Aorta (tissue), 5 donors: ENCODE measurements around the gene TGOLN2. TPM values are rescaled to one million over a fixed set of nuclear protein-coding genes. Genes with fewer than 3 reads are reported as not detected.
A peak's percentile ranks its signal among the peaks of the same experiment; 100 is the strongest.

ENCODE experiments used
- ATAC-seq: fragments of 200-7000 bp; cut with Tn5 transposase; one replicate; pipeline ENCODE4 v1.9.1; 2022; ENCODE audit warnings: moderate library complexity; ENCODE audit not compliant: low FRiP score
- DNase-seq, 2 donors: peaks; one replicate each; pipeline ENCODE4 v3.0.0-alpha.2; 2020
- H3K27ac ChIP-seq, 2 donors: one replicate each; pipeline ENCODE4 v1.5.1; 2013; ENCODE audit warnings: low read length in 2 of 2, mild to moderate bottlenecking in 2 of 2, moderate library complexity in 2 of 2, control low read depth in 1 of 2, inconsistent platforms in 1 of 2, low read depth in 1 of 2
- H3K27me3 ChIP-seq, 2 donors: one replicate each; pipeline ENCODE4 v1.6.1; 2013; ENCODE audit warnings: control low read depth in 1 of 2, low read length in 1 of 2, mild to moderate bottlenecking in 1 of 2, moderate library complexity in 1 of 2; ENCODE audit not compliant: insufficient read depth in 2 of 2, control insufficient read depth in 1 of 2
- H3K36me3 ChIP-seq, 2 donors: one replicate each; pipeline ENCODE4 v1.6.1; 2013; ENCODE audit warnings: control low read depth in 1 of 2, low read length in 1 of 2, mild to moderate bottlenecking in 1 of 2; ENCODE audit not compliant: insufficient read depth in 2 of 2, control insufficient read depth in 1 of 2
- H3K4me1 ChIP-seq, 2 donors: one replicate each; pipeline ENCODE4 v1.6.1; 2013; ENCODE audit warnings: low read length in 2 of 2, control low read depth in 1 of 2, mild to moderate bottlenecking in 1 of 2, moderate library complexity in 1 of 2; ENCODE audit not compliant: insufficient read depth in 2 of 2, control insufficient read depth in 1 of 2
- H3K4me3 ChIP-seq, 2 donors: one replicate each; pipeline ENCODE4 v1.5.1; 2013; ENCODE audit warnings: low read length in 2 of 2, control low read depth in 1 of 2, mild to moderate bottlenecking in 1 of 2
- H3K9me3 ChIP-seq: one replicate; pipeline ENCODE4 v1.6.1; 2013; ENCODE audit warnings: mild to moderate bottlenecking, low read length; ENCODE audit not compliant: control insufficient read depth
- WGBS, 2 donors: extraction: QIAGEN DNeasy Blood & Tissue Kit; methylation state at CpG; one replicate each; pipeline ENCODE4 v1.1.7; 2013; 5-methylcytosine and 5-hydroxymethylcytosine counted together
- intact Hi-C, 2 donors: fragments of 100-400 bp; cut with DNase I; formaldehyde crosslinking; loops; one replicate each; pipeline versions ENCODE4 v1.14.2 to v1.15.0; 2022
- polyA plus RNA-seq, 2 donors: library from polyadenylated mRNA; stranded (reverse); fragments of 200-250 nt; gene quantifications; one replicate each; pipeline ENCODE4 v1.2.3, GENCODE V29; 2013
- total RNA-seq, 2 donors: library from RNA; stranded (reverse); fragmentation: NEBNext Ultra II Directional; extraction: Animal tissue kit (Norgen Biotek cat#: 25700); gene quantifications; one replicate each; pipeline ENCODE4 v1.2.1, GENCODE V29; 2021
- donor health status: healthy with polysubstance abuse.
- donor health status: Bipolar disorder and iron deficiency.
- donor health status: DM: no; HTN: no; CAD: no.
- donor health status: DM: no; HTN: no; CAD: no.
- donor health status: DM: yes; HTN: yes; CAD: no.

TGOLN2 gene
- total and polyA plus RNA-seq, 4 donors, result 37.1 to 123 (median 87.2) TPM

GRCh38 chr2:85357736-85358135 lies 29.9 kb upstream of the TGOLN2 start:
- Histone ChIP-seq H3K9me3 (no peaks in the 10 kb centered on the region), H3K27ac (no peak overlapping the region), H3K4me1 (peaks cover 0 to 2% of the 10 kb centered on the region in 2 donors), H3K36me3 (no peaks in the 10 kb centered on the region), H3K4me3 (no peak overlapping the region), H3K27me3 (no peaks in the 10 kb centered on the region)
- intact Hi-C loops, result no loop called here
- 83 to 87% methylated on average over 3 of the region's 3 CpGs for WGBS, 2 donors
- ATAC-seq, result no peak
- no peak for DNase-seq

GRCh38 chr2:85356186-85356585 lies 28.4 kb upstream of the TGOLN2 start:
- Histone ChIP-seq H3K27ac (no peak overlapping the region), H3K4me3 (no peak overlapping the region), H3K9me3 (no peaks in the 10 kb centered on the region), H3K36me3 (no peaks in the 10 kb centered on the region), H3K27me3 (no peaks in the 10 kb centered on the region), H3K4me1 (peaks cover 0 to 2% of the 10 kb centered on the region in 2 donors)
- no peak for DNase-seq
- 83 to 85% methylated on average over 2 of the region's 2 CpGs for WGBS, 2 donors
- ATAC-seq, result no peak
- intact Hi-C loops, result no loop called here

GRCh38 chr2:85355521-85355920 lies 27.7 kb upstream of the TGOLN2 start:
- Histone ChIP-seq H3K9me3 (no peaks in the 10 kb centered on the region), H3K27me3 (no peaks in the 10 kb centered on the region), H3K4me1 (peaks cover 0 to 2% of the 10 kb centered on the region in 2 donors), H3K36me3 (no peaks in the 10 kb centered on the region), H3K27ac (no peak overlapping the region), H3K4me3 (peak overlapping the region in 1 of 2 donors; percentile 53)
- intact Hi-C loops, result loop anchor here in 1 of 2 donors (2.0 kb wide), 1 partner anchor 27 kb away; no protein-coding TSS in a partner anchor
- ATAC-seq (no peak), DNase-seq (no peak)
- WGBS, 2 donors, result 71 to 72% methylated on average over 3 of the region's 3 CpGs

- intact Hi-C loops, result loop anchor here in 1 of 2 donors (2.0 kb wide), 1 partner anchor 26 kb away; no protein-coding TSS in a partner anchor
- Histone ChIP-seq H3K9me3 (no peaks in the 10 kb centered on the region), H3K27me3 (no peaks in the 10 kb centered on the region), H3K4me3 (peak overlapping the region; percentile 53 to 55), H3K4me1 (peaks cover 0 to 2% of the 10 kb centered on the region in 2 donors), H3K27ac (peak overlapping the region in 1 of 2 donors; percentile 0), H3K36me3 (no peaks in the 10 kb centered on the region)
- ATAC-seq (no peak), DNase-seq (no peak)
- 7 to 8% methylated on average over 10 of the region's 10 CpGs for WGBS, 2 donors
Measured at GRCh38 chr2:85355073-85355410, 27.3 kb upstream of the TGOLN2 start.

- DNase-seq (peak; percentile 97 to 98), ATAC-seq (peak; percentile 99)
- H3K4me3 ChIP-seq, result peak within 1 kb of the TSS; percentile 66 to 75
- H3K27ac ChIP-seq, result peak within 1 kb of the TSS in 1 of 2 donors; percentile 9
- H3K36me3 ChIP-seq, result no peaks in the 10 kb centered on the region
- intact Hi-C loops, result loop anchor here in 1 of 2 donors (2.0 kb wide), 1 partner anchor 26 kb away; no protein-coding TSS in a partner anchor
- WGBS, 2 donors, result 0% methylated on average over 42 of the region's 42 CpGs
- H3K27me3 ChIP-seq, result no peaks in the 10 kb centered on the region
- H3K9me3 ChIP-seq, result no peaks in the 10 kb centered on the region
- H3K4me1 ChIP-seq, result peaks cover 0 to 2% of the 10 kb centered on the region in 2 donors
Measured at GRCh38 chr2:85354286-85355072, 26.7 kb upstream of the TGOLN2 start, which contains the start of the genes ELMOD3 and RETSAT. Gene ELMOD3 (plus strand): TSS chr2:85354769. CDS start chr2:85357199, 2,430 bp downstream. Gene RETSAT (minus strand): TSS chr2:85354528. CDS start chr2:85354507, 21 bp downstream.

- WGBS, 2 donors, result 11 to 12% methylated on average over 16 of the region's 16 CpGs
- ATAC-seq (peak; percentile 16), DNase-seq (no peak)
- Histone ChIP-seq H3K9me3 (no peaks in the 10 kb centered on the region), H3K27me3 (no peaks in the 10 kb centered on the region), H3K27ac (peak overlapping the region in 1 of 2 donors; percentile 9), H3K4me3 (peak overlapping the region; percentile 66 to 75), H3K36me3 (no peaks in the 10 kb centered on the region), H3K4me1 (peaks cover 0 to 2% of the 10 kb centered on the region in 2 donors)
- intact Hi-C loops, result loop anchor here in 1 of 2 donors (2.0 kb wide), 1 partner anchor 25 kb away; no protein-coding TSS in a partner anchor
Measured at GRCh38 chr2:85353876-85354285, 26.1 kb upstream of the TGOLN2 start.

GRCh38 chr2:85347599-85347998 lies 19.8 kb upstream of the TGOLN2 start:
- no peaks in the 10 kb centered on the region for H3K27me3 ChIP-seq
- H3K9me3 ChIP-seq, result no peaks in the 10 kb centered on the region
- H3K4me3 ChIP-seq, result no peak overlapping the region
- ATAC-seq (no peak), DNase-seq (no peak)
- H3K36me3 ChIP-seq, result peaks cover 0 to 2% of the 10 kb centered on the region in 2 donors
- H3K27ac ChIP-seq, result no peak overlapping the region
- 80 to 84% methylated on average over 3 of the region's 3 CpGs for WGBS, 2 donors
- no peaks in the 10 kb centered on the region for H3K4me1 ChIP-seq
- intact Hi-C loops, result no loop called here

- intact Hi-C loops, result no loop called here
- ATAC-seq (no peak), DNase-seq (no peak)
- WGBS, 2 donors, result 84 to 87% methylated on average over 14 of the region's 14 CpGs
- no peak overlapping the region for H3K27ac ChIP-seq
- no peaks in the 10 kb centered on the region for H3K4me1 ChIP-seq
- H3K36me3 ChIP-seq, result peaks cover 0 to 2% of the 10 kb centered on the region in 2 donors
- no peaks in the 10 kb centered on the region for H3K9me3 ChIP-seq
- H3K27me3 ChIP-seq, result no peaks in the 10 kb centered on the region
- no peak overlapping the region for H3K4me3 ChIP-seq
Measured at GRCh38 chr2:85344356-85344954, 16.7 kb upstream of the TGOLN2 start.
